Measurements from ENCODE around the gene CCR3. TPM values are rescaled to one million over a fixed set of nuclear protein-coding genes. Genes with fewer than 3 reads are reported as not detected.

The CCR3 gene
- total RNA-seq, 4 donors from 2014 or later, result not detected

GRCh38 chr3:46316206-46316605 lies 73.9 kb downstream of the CCR3 start:
- Histone ChIP-seq H3K36me3 (no peaks in the 10 kb centered on the region), H3K9me3 (no peaks in the 10 kb centered on the region), H3K27me3 (no peaks in the 10 kb centered on the region), H3K4me3 (no peak overlapping the region), H3K27ac (no peak overlapping the region), H3K4me1 (no peaks in the 10 kb centered on the region)
- no peak for DNase-seq (ENCODE audit: low spot score in 2 of 2)
- TF ChIP-seq CTCF (IDR thresholded peaks at IDR 0.05), result no peak
- no peak for TF ChIP-seq POLR2A (IDR thresholded peaks at IDR 0.05)
- no peak for TF ChIP-seq EP300 (IDR thresholded peaks at IDR 0.05)

Other genes with a start within 250 kb of the CCR3 start
- gene FYCO1, start 246.6 kb upstream of the CCR3 start, total RNA-seq, result 10 to 100 TPM; 61.7 to 85.2 (median 67.9) TPM
- gene XCR1, start 215.0 kb upstream of the CCR3 start, total RNA-seq, result not detected
- 10 to 100 TPM in 1 of 4 donors, 1 to 10 TPM in 3; 4.0 to 25.2 (median 8.6) TPM for gene CCR1, start 34.1 kb upstream of the CCR3 start, total RNA-seq
- gene CCR2, start 111.7 kb downstream of the CCR3 start, total RNA-seq, result 1 to 10 TPM; 1.7 to 4.8 (median 2.9) TPM
- 1 to 10 TPM in 1 of 4 donors, under 1 TPM in 3; 0.22 to 1.2 (median 0.87) TPM for gene CCR5, start 128.5 kb downstream of the CCR3 start, total RNA-seq
- gene CCRL2, start 164.8 kb downstream of the CCR3 start, total RNA-seq, result 1 to 10 TPM; 1.3 to 2.7 (median 1.9) TPM
- 1 to 10 TPM in 1 of 4 donors, under 1 TPM in 2, not detected in 1; 0.30 to 1.2 (median 0.42) TPM for gene LTF, start 222.4 kb downstream of the CCR3 start, total RNA-seq

All from tibial nerve (tissue), 4 donors.